ENCODE measurements around the gene ACAP3. TPM values are rescaled to one million over a fixed set of nuclear protein-coding genes. Genes with fewer than 3 reads are reported as not detected.
A peak's percentile ranks its signal among the peaks of the same experiment; 100 is the strongest.

Gene ACAP3
- total RNA-seq, 1 donor from 2014 or later: 10.7 TPM

DNA sequence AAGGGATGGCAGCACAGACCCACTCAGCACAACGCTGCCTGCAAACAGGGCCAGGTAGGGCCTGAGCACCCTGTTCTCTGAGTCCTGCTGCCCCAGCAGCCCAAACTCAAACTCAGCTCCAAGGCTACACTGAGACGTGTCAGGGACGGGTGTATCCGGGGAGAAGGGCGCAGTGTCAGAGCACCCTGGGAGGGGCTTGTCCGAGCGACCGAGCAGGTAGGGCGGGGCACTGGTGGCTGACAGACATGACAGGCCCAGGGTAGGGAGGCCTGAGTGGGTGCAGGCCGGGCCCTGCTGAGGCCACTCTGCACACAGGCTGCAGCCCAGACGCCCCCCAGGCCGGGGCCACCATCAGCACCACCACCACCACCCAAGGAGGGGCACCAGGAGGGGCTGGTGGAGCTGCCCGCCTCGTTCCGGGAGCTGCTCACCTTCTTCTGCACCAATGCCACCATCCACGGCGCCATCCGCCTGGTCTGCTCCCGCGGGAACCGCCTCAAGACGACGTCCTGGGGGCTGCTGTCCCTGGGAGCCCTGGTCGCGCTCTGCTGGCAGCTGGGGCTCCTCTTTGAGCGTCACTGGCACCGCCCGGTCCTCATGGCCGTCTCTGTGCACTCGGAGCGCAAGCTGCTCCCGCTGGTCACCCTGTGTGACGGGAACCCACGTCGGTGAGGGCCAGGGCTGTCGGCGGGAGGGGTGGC is 22.0 kb downstream of the ACAP3 start:
- Histone ChIP-seq H4K20me1 (ENCODE audit: low read depth) (no peaks in the 10 kb centered on the region), H3K4me2 (no peak overlapping the region), H3F3A (ENCODE audit: low read depth) (peaks cover 10% of the 10 kb centered on the region), H3K4me1 (no peaks in the 10 kb centered on the region), H3K9me3 (ENCODE audit: low read depth) (no peaks in the 10 kb centered on the region), H3K36me3 (no peaks in the 10 kb centered on the region), H3K4me3 (no peak overlapping the region), H3K9ac (no peak overlapping the region), H3K27ac (no peak overlapping the region), H2AFZ (replicated peaks) (no peak overlapping the region), H3K27me3 (no peaks in the 10 kb centered on the region), H3K79me2 (ENCODE audit: low read depth) (no peaks in the 10 kb centered on the region)
- H3K9me3 Mint-ChIP-seq: no peaks in the 10 kb centered on the region
- DNase-seq (ENCODE audit: low spot score): no peak
- H3K4me3 Mint-ChIP-seq: no peak overlapping the region
- no peaks in the 10 kb centered on the region for H3K36me3 Mint-ChIP-seq
- peaks cover 5% of the 10 kb centered on the region for H3K27me3 Mint-ChIP-seq (ENCODE audit: insufficient read depth, low read depth)
- TF ChIP-seq EZH2phosphoT487 (IDR thresholded peaks at IDR 0.05) (no peak), EZH2 (IDR thresholded peaks at IDR 0.05) (no peak)
- TF ChIP-seq, protein P1, sequence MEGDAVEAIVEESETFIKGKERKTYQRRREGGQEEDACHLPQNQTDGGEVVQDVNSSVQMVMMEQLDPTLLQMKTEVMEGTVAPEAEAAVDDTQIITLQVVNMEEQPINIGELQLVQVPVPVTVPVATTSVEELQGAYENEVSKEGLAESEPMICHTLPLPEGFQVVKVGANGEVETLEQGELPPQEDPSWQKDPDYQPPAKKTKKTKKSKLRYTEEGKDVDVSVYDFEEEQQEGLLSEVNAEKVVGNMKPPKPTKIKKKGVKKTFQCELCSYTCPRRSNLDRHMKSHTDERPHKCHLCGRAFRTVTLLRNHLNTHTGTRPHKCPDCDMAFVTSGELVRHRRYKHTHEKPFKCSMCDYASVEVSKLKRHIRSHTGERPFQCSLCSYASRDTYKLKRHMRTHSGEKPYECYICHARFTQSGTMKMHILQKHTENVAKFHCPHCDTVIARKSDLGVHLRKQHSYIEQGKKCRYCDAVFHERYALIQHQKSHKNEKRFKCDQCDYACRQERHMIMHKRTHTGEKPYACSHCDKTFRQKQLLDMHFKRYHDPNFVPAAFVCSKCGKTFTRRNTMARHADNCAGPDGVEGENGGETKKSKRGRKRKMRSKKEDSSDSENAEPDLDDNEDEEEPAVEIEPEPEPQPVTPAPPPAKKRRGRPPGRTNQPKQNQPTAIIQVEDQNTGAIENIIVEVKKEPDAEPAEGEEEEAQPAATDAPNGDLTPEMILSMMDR (IDR thresholded peaks at IDR 0.05): no peak
- peaks cover 11% of the 10 kb centered on the region for H3K4me1 Mint-ChIP-seq
- no peak overlapping the region for H3K27ac Mint-ChIP-seq

DNA sequence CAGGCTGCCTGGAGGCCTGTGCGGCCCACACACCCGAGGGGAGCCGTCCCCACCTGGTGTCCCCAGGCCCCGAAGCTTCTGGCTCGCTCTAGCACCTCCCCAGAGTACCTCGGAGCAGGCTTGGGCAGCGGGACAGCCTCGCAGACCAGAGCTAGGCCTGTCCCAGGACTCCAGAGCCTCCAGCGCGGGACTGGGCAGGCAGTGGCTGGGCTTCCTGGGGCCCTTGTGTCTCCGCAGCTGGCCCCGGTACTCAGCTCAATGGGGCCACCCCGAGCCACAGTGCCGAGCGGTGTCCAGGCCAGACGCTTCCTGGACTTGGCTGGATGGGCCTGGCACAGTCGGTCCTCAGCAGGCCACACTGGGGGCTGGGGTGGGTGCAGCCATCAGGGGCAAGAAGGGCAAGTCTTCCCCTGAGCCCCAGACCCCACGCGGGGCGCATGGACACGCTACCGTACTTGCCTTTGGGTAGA is 22.6 kb downstream of the ACAP3 start:
- H3K4me2 ChIP-seq: no peak overlapping the region
- H3F3A ChIP-seq (ENCODE audit: low read depth): peaks cover 10% of the 10 kb centered on the region
- H3K9me3 Mint-ChIP-seq: no peaks in the 10 kb centered on the region
- no peak overlapping the region for H3K27ac ChIP-seq
- H2AFZ ChIP-seq (replicated peaks): no peak overlapping the region
- no peaks in the 10 kb centered on the region for H3K9me3 ChIP-seq (ENCODE audit: low read depth)
- H3K36me3 ChIP-seq: no peaks in the 10 kb centered on the region
- H3K4me3 Mint-ChIP-seq: no peak overlapping the region
- no peak overlapping the region for H3K4me3 ChIP-seq
- H3K27ac Mint-ChIP-seq: no peak overlapping the region
- TF ChIP-seq EZH2phosphoT487 (IDR thresholded peaks at IDR 0.05): no peak
- TF ChIP-seq EZH2 (IDR thresholded peaks at IDR 0.05): no peak
- TF ChIP-seq, protein P1 (IDR thresholded peaks at IDR 0.05): no peak
- H4K20me1 ChIP-seq (ENCODE audit: low read depth): no peaks in the 10 kb centered on the region
- no peak overlapping the region for H3K9ac ChIP-seq
- peaks cover 5% of the 10 kb centered on the region for H3K27me3 Mint-ChIP-seq (ENCODE audit: insufficient read depth, low read depth)
- no peak for DNase-seq (ENCODE audit: low spot score)
- no peaks in the 10 kb centered on the region for H3K27me3 ChIP-seq
- no peaks in the 10 kb centered on the region for H3K4me1 ChIP-seq
- peaks cover 11% of the 10 kb centered on the region for H3K4me1 Mint-ChIP-seq
- no peaks in the 10 kb centered on the region for H3K79me2 ChIP-seq (ENCODE audit: low read depth)
- no peaks in the 10 kb centered on the region for H3K36me3 Mint-ChIP-seq

DNA sequence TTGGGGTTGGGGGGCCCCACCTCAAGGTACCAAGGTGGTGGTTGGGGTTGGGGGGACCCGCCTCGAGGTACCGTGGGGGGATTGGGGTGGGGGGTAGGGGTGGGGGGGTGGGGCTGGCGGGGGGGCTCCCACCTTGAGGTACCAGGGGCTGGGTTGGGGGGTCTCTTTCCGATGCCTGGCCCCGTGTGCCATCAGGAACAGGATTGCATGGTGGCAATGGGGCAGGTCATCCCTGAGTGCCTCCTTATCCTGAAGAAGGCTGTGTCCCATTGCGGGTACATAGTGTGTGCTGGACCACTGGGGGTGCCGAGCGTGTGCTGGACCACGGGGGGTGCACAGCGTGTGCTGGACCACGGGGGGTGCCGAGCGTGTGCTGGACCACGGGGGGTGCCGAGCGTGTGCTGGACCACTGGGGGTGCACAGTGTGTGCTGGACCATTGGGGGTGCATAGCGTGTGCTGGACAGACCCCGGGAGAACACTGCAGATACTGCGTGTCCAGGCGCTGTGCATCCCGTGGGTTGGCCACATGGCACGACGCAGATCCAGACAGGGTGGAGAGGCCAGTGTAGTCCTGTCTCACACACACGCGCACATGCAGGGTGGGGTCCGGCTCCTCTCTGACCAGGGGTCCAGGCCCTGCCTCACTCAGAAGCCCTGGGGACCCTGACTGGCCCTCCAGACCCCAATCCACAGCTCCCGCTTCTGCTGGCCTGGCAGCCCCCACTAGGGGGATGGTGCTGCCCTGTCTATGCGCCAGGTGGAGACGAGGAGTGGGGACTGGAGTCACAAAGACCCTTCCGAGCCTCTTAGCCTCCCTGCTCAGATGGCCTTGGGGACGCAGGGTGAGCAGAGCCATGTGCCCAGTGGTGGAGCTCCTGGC is 23.3 kb downstream of the ACAP3 start:
- Histone ChIP-seq H2AFZ (replicated peaks) (no peak overlapping the region), H3K79me2 (ENCODE audit: low read depth) (no peaks in the 10 kb centered on the region), H3K27me3 (no peaks in the 10 kb centered on the region), H3K9ac (no peak overlapping the region), H3K4me3 (no peak overlapping the region), H3K9me3 (ENCODE audit: low read depth) (no peaks in the 10 kb centered on the region), H4K20me1 (ENCODE audit: low read depth) (no peaks in the 10 kb centered on the region), H3K27ac (no peak overlapping the region), H3F3A (ENCODE audit: low read depth) (peaks cover 10% of the 10 kb centered on the region), H3K36me3 (no peaks in the 10 kb centered on the region), H3K4me2 (no peak overlapping the region), H3K4me1 (no peaks in the 10 kb centered on the region)
- H3K9me3 Mint-ChIP-seq: no peaks in the 10 kb centered on the region
- H3K27ac Mint-ChIP-seq: no peak overlapping the region
- H3K36me3 Mint-ChIP-seq: no peaks in the 10 kb centered on the region
- peak; percentile 38 for DNase-seq (ENCODE audit: low spot score)
- H3K4me3 Mint-ChIP-seq: no peak overlapping the region
- H3K4me1 Mint-ChIP-seq: peaks cover 11% of the 10 kb centered on the region
- H3K27me3 Mint-ChIP-seq (ENCODE audit: insufficient read depth, low read depth): peaks cover 5% of the 10 kb centered on the region
- TF ChIP-seq EZH2phosphoT487 (IDR thresholded peaks at IDR 0.05): no peak
- no peak for TF ChIP-seq EZH2 (IDR thresholded peaks at IDR 0.05)
- TF ChIP-seq, protein P1 (IDR thresholded peaks at IDR 0.05): no peak

Data from neural progenitor cell (in vitro differentiated cells).